Fibroblast of lung (primary cell): ENCODE data around the gene TYRP1.

Experiments
- EZH2 ChIP-seq: IDR thresholded peaks from 2 replicates; pipeline ENCODE4 v1.5.1; 2012; ENCODE audit warnings: low read length, control low read depth, mild to moderate bottlenecking; ENCODE audit errors: missing control alignments
- TF ChIP-seq, protein P1 (sequence below), 2 donors: IDR thresholded peaks in 1 of 2; conservative IDR thresholded peaks in 1 of 2; 1 replicate in 1 of 2; 2 replicates in 1 of 2; pipeline ENCODE4 v1.5.1; 2011 to 2012; ENCODE audit warnings: low read length in 2 of 2, control low read depth in 1 of 2, inconsistent platforms in 1 of 2, low read depth in 1 of 2, mild to moderate bottlenecking in 1 of 2

DNA sequence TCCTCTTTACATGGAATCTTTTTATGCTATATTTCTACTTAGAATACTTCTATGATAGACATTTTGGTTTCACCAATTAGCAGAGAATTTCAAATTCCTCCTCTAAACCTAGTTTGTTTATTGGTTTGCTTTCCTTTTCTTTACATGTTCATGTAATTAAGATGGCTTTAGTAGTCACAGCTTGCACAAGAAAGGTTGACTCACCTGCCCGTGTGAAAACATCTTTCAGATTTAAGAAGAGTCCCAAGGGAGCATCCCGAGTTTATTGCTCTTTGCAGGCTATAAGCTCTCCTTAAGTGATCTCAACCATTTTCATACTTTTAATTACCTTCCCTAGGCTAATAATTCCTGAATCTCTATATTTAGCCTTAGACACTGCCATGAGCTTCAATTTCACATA, 28.9 kb downstream of the TYRP1 start:
- TF ChIP-seq, protein P1, sequence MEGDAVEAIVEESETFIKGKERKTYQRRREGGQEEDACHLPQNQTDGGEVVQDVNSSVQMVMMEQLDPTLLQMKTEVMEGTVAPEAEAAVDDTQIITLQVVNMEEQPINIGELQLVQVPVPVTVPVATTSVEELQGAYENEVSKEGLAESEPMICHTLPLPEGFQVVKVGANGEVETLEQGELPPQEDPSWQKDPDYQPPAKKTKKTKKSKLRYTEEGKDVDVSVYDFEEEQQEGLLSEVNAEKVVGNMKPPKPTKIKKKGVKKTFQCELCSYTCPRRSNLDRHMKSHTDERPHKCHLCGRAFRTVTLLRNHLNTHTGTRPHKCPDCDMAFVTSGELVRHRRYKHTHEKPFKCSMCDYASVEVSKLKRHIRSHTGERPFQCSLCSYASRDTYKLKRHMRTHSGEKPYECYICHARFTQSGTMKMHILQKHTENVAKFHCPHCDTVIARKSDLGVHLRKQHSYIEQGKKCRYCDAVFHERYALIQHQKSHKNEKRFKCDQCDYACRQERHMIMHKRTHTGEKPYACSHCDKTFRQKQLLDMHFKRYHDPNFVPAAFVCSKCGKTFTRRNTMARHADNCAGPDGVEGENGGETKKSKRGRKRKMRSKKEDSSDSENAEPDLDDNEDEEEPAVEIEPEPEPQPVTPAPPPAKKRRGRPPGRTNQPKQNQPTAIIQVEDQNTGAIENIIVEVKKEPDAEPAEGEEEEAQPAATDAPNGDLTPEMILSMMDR (conservative IDR thresholded peaks at IDR 0.05 in 1 of 2, IDR thresholded peaks at IDR 0.05 in 1 of 2; ENCODE audit: low read depth in 1 of 2, low read length in 2 of 2): no peak
- no peak for TF ChIP-seq EZH2
